HepG2 (cell line): ENCODE measurements around the gene TANC1. TPM values are rescaled to one million over a fixed set of nuclear protein-coding genes. Genes with fewer than 3 reads are reported as not detected.

Source experiments
- CTCF ChIP-seq: sonication (generic); formaldehyde crosslinking; IDR thresholded peaks from 2 replicates; pipeline ENCODE4 v1.5.0; 2020; ENCODE audit warnings: mild to moderate bottlenecking, missing genetic modification reagents, moderate library complexity
- FOSL2 ChIP-seq: sonication (generic); formaldehyde crosslinking; IDR thresholded peaks from 2 replicates; pipeline ENCODE4 v1.4.0; 2020; ENCODE audit warnings: missing genetic modification reagents
- IRF2 ChIP-seq: IDR thresholded peaks from 2 replicates; pipeline ENCODE4 v1.6.1; 2018; ENCODE audit warnings: missing genetic modification reagents, missing compliant biosample characterization
- KAT2B ChIP-seq: fragments of 150-350 bp; IDR thresholded peaks from 2 replicates; pipeline ENCODE4 v1.6.1; 2014; ENCODE audit warnings: low read depth, low read length, borderline replicate concordance
- MAFF ChIP-seq: IDR thresholded peaks from 2 replicates; pipeline ENCODE4 v1.6.1; 2011; ENCODE audit warnings: low read depth, low read length, improper control_type of control experiment
- NFATC3 ChIP-seq: sonication (generic); formaldehyde crosslinking; IDR thresholded peaks from 2 replicates; pipeline ENCODE4 v1.5.1; 2020; ENCODE audit warnings: mild to moderate bottlenecking, missing genetic modification reagents
- NR2F6 ChIP-seq, 2 experiments: IDR thresholded peaks; 2 replicates each; pipeline ENCODE4 v1.6.1; 2016; ENCODE audit warnings: antibody characterized with exemption in 1 of 2, mild to moderate bottlenecking in 1 of 2
- NRL ChIP-seq: sonication (generic); formaldehyde crosslinking; IDR thresholded peaks from 2 replicates; pipeline ENCODE4 v1.5.0; 2020; ENCODE audit warnings: missing genetic modification reagents, mild to moderate bottlenecking, moderate library complexity, borderline replicate concordance
- RXRB ChIP-seq: IDR thresholded peaks from 2 replicates; pipeline ENCODE4 v1.6.1; 2016; ENCODE audit warnings: borderline replicate concordance, missing genetic modification reagents, missing compliant biosample characterization
- STAG1 ChIP-seq: sonication (generic); formaldehyde crosslinking; IDR thresholded peaks from 2 replicates; pipeline ENCODE4 v1.4.0; 2020; ENCODE audit warnings: missing genetic modification reagents
- TARDBP ChIP-seq: sonication (generic); formaldehyde crosslinking; IDR thresholded peaks from 2 replicates; pipeline ENCODE4 v1.8.0; 2022; ENCODE audit warnings: mild to moderate bottlenecking, missing genetic modification reagents
- ZNF350 ChIP-seq: sonication (generic); formaldehyde crosslinking; IDR thresholded peaks from 2 replicates; pipeline ENCODE4 v1.4.0; 2020; ENCODE audit warnings: mild to moderate bottlenecking, low read depth, missing genetic modification reagents, borderline replicate concordance
- ZNF800 ChIP-seq: sonication (generic); formaldehyde crosslinking; IDR thresholded peaks from 2 replicates; pipeline ENCODE4 v1.4.0; 2020; ENCODE audit warnings: missing genetic modification reagents
- ZSCAN12 ChIP-seq: sonication (generic); formaldehyde crosslinking; IDR thresholded peaks from 2 replicates; pipeline ENCODE4 v1.9.0; 2021; ENCODE audit warnings: mild to moderate bottlenecking, missing genetic modification reagents
- polyA plus RNA-seq, 8 experiments: library from polyadenylated mRNA; depleted of rRNA in 3 of 8; stranded (reverse) in 7 of 8; unstranded in 1 of 8; fragments of >200 nt; fragmentation: Illumina TruSeq in 4 of 8; extraction: Trizol in 4 of 8; gene quantifications; 2 replicates each; pipeline versions ENCODE4 v1.2.1 to v1.2.3, GENCODE V29; 2011 to 2016; ENCODE audit warnings: low read depth in 4 of 8, missing spikeins in 1 of 8, mixed read lengths in 1 of 8; ENCODE audit not compliant: insufficient read depth in 1 of 8
- total RNA-seq, 5 experiments: library from RNA; depleted of rRNA; stranded (reverse); fragments of >200 nt; fragmentation: Illumina TruSeq; extraction: Trizol; gene quantifications; 2 replicates each; pipeline ENCODE4 v1.2.3, GENCODE V29; 2016; ENCODE audit warnings: low read depth in 1 of 5
- TF ChIP-seq, protein P1 (sequence below): sonication (generic); formaldehyde crosslinking; IDR thresholded peaks from 2 replicates; pipeline ENCODE4 v1.5.0; 2020; ENCODE audit warnings: mild to moderate bottlenecking, missing genetic modification reagents
- TF ChIP-seq, protein P2 (sequence below): sonication (generic); formaldehyde crosslinking; IDR thresholded peaks from 2 replicates; pipeline ENCODE4 v1.4.0; 2020; ENCODE audit warnings: missing genetic modification reagents

TANC1 gene
- total and polyA plus RNA-seq, 2 of the 13 experiments (the other 11 are each of a cell fraction or from before 2014, with no cell fraction given), result 2.3 to 5.6 TPM

GRCh38 chr2:159118115-159118858 lies 149.8 kb downstream of the TANC1 start (continued):
- TF ChIP-seq CTCF (peak; percentile 97), FOSL2 (CRISPR knock-in tag) (peak; percentile 41), MAFF (peak; percentile 61), NRL (CRISPR knock-in tag) (no peak), NFATC3 (CRISPR knock-in tag) (no peak), ZNF350 (0 out of 2 replicates have a peak, but pooled peaks have one; percentile 56), KAT2B (no peak), ZNF800 (no peak), RXRB (CRISPR knock-in tag) (peak; percentile 45; the same call in 1 of the 2 replicates), NR2F6 (IDR thresholded peaks at IDR 0.05) (no peak), NR2F6 (CRISPR knock-in tag; IDR thresholded peaks at IDR 0.05) (0 out of 2 replicates have a peak, but pooled peaks have one; percentile 24), IRF2 (0 out of 2 replicates have a peak, but pooled peaks have one; percentile 55), TARDBP (CRISPR knock-in tag) (no peak), ZSCAN12 (CRISPR knock-in tag) (no peak), STAG1 (CRISPR knock-in tag) (peak; percentile 97)
- TF ChIP-seq, protein P1, sequence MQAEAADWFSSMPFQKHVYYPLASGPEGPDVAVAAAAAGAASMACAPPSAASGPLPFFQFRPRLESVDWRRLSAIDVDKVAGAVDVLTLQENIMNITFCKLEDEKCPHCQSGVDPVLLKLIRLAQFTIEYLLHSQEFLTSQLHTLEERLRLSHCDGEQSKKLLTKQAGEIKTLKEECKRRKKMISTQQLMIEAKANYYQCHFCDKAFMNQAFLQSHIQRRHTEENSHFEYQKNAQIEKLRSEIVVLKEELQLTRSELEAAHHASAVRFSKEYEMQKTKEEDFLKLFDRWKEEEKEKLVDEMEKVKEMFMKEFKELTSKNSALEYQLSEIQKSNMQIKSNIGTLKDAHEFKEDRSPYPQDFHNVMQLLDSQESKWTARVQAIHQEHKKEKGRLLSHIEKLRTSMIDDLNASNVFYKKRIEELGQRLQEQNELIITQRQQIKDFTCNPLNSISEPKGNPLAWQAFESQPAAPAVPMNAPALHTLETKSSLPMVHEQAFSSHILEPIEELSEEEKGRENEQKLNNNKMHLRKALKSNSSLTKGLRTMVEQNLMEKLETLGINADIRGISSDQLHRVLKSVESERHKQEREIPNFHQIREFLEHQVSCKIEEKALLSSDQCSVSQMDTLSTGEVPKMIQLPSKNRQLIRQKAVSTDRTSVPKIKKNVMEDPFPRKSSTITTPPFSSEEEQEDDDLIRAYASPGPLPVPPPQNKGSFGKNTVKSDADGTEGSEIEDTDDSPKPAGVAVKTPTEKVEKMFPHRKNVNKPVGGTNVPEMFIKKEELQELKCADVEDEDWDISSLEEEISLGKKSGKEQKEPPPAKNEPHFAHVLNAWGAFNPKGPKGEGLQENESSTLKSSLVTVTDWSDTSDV (CRISPR knock-in tag), result no peak
- TF ChIP-seq, protein P2, sequence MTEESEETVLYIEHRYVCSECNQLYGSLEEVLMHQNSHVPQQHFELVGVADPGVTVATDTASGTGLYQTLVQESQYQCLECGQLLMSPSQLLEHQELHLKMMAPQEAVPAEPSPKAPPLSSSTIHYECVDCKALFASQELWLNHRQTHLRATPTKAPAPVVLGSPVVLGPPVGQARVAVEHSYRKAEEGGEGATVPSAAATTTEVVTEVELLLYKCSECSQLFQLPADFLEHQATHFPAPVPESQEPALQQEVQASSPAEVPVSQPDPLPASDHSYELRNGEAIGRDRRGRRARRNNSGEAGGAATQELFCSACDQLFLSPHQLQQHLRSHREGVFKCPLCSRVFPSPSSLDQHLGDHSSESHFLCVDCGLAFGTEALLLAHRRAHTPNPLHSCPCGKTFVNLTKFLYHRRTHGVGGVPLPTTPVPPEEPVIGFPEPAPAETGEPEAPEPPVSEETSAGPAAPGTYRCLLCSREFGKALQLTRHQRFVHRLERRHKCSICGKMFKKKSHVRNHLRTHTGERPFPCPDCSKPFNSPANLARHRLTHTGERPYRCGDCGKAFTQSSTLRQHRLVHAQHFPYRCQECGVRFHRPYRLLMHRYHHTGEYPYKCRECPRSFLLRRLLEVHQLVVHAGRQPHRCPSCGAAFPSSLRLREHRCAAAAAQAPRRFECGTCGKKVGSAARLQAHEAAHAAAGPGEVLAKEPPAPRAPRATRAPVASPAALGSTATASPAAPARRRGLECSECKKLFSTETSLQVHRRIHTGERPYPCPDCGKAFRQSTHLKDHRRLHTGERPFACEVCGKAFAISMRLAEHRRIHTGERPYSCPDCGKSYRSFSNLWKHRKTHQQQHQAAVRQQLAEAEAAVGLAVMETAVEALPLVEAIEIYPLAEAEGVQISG (CRISPR knock-in tag), result 0 out of 2 replicates have a peak, but pooled peaks have one; percentile 16
